H1 (cell line): ENCODE results near the gene KIDINS220. TPM values are rescaled to one million over a fixed set of nuclear protein-coding genes. Genes with fewer than 3 reads are reported as not detected.

Source experiments
- CTCF ChIA-PET: fragments of 300-600 bp; sonication (Branson Sonifier 250); formaldehyde crosslinking; loops from one replicate; lab custom pipeline; 2021; ENCODE audit not compliant: partially characterized antibody; lab: Charles Lee
- POLR2A ChIA-PET: fragments of 300-600 bp; sonication (Branson Sonifier 250); formaldehyde crosslinking; loops from one replicate; lab custom pipeline; 2021; ENCODE audit warnings: inconsistent platforms; ENCODE audit not compliant: partially characterized antibody; lab: Charles Lee
- DNase-seq, 2 experiments: peaks; one replicate each; pipeline versions ENCODE4 v3.0.0 to v3.0.0-alpha.2; 2010 to 2022; ENCODE audit warnings: low spot score in 2 of 2, low read depth in 1 of 2, mixed read lengths in 1 of 2
- FAIRE-seq: peaks from 2 replicates; lab custom pipeline; 2011; peaks lifted over from hg19 to GRCh38; lab: Jason Lieb, UNC
- H2AFZ ChIP-seq: 2 replicates; pipeline ENCODE4 v1.8.1; 2012; ENCODE audit warnings: low read length, inconsistent platforms
- H2AK5ac ChIP-seq: 2 replicates; pipeline ENCODE4 v1.6.1; 2013; ENCODE audit warnings: low read depth, low read length
- H2BK120ac ChIP-seq: replicated peaks from 2 replicates; pipeline ENCODE3; 2013; ENCODE audit warnings: low read depth, low read length, inconsistent platforms
- H2BK12ac ChIP-seq: 2 replicates; pipeline ENCODE4 v1.6.1; 2013; ENCODE audit warnings: low read depth, low read length
- H2BK15ac ChIP-seq: 2 replicates; pipeline ENCODE4 v1.6.1; 2013; ENCODE audit warnings: low read length
- H2BK20ac ChIP-seq: 2 replicates; pipeline ENCODE4 v1.6.1; 2013; ENCODE audit warnings: low read length
- H2BK5ac ChIP-seq: 2 replicates; pipeline ENCODE4 v1.6.1; 2013; ENCODE audit warnings: low read depth, low read length
- H3K14ac ChIP-seq: 2 replicates; pipeline ENCODE4 v1.6.1; 2013; ENCODE audit warnings: inconsistent platforms; ENCODE audit not compliant: insufficient read length
- H3K18ac ChIP-seq: 2 replicates; pipeline ENCODE4 v1.6.1; 2013; ENCODE audit warnings: low read length; ENCODE audit errors: extremely low read depth
- H3K23ac ChIP-seq: 2 replicates; pipeline ENCODE4 v1.6.1; 2013; ENCODE audit warnings: inconsistent platforms; ENCODE audit not compliant: insufficient read length
- H3K23me2 ChIP-seq: 2 replicates; pipeline ENCODE4 v1.6.1; 2013; ENCODE audit warnings: low read depth, low read length
- H3K27ac ChIP-seq: 2 replicates; pipeline ENCODE4 v1.6.1; 2011; ENCODE audit warnings: low read depth, low read length, inconsistent platforms
- H3K27me3 ChIP-seq, 4 experiments: replicated peaks in 1 of 4; 1 replicate in 1 of 4; 2 replicates in 3 of 4; pipeline versions ENCODE4 v1.6.1 to v1.8.1; 2011 to 2013; ENCODE audit warnings: low read length in 3 of 4, mild to moderate bottlenecking in 3 of 4, inconsistent platforms in 2 of 4, mixed read lengths in 2 of 4, moderate library complexity in 1 of 4; ENCODE audit not compliant: control insufficient read depth in 3 of 4, insufficient read depth in 3 of 4; ENCODE audit errors: extremely low read depth in 1 of 4
- H3K36me3 ChIP-seq, 4 experiments: 2 replicates each; pipeline versions ENCODE4 v1.6.1 to v1.8.1; 2011 to 2013; ENCODE audit warnings: mild to moderate bottlenecking in 4 of 4, low read length in 3 of 4, moderate library complexity in 2 of 4, control low read depth in 1 of 4, inconsistent platforms in 1 of 4; ENCODE audit not compliant: insufficient read depth in 4 of 4, control insufficient read depth in 2 of 4
- H3K4ac ChIP-seq: replicated peaks from 2 replicates; pipeline ENCODE3; 2013; ENCODE audit warnings: low read length, low read depth, mixed read lengths, inconsistent platforms; ENCODE audit not compliant: insufficient read length
- H3K4me1 ChIP-seq, 4 experiments: replicated peaks in 1 of 4; 1 replicate in 1 of 4; 2 replicates in 3 of 4; pipeline versions ENCODE4 v1.6.1 to v1.8.1; 2011 to 2013; ENCODE audit warnings: low read length in 3 of 4, inconsistent platforms in 2 of 4, mixed read lengths in 1 of 4; ENCODE audit not compliant: insufficient read depth in 4 of 4, control insufficient read depth in 3 of 4
- H3K4me2 ChIP-seq, 2 experiments: 2 replicates each; pipeline versions ENCODE4 v1.6.1 to v1.8.1; 2011 to 2013; ENCODE audit warnings: low read depth in 2 of 2, low read length in 2 of 2, control low read depth in 1 of 2, inconsistent platforms in 1 of 2, mild to moderate bottlenecking in 1 of 2; ENCODE audit not compliant: insufficient read depth in 1 of 2
- H3K4me3 ChIP-seq, 4 experiments: fragments of 200-600, 300-600 bp in 1 of 4; sonication (generic), shearing (Covaris generic), sonication (Bioruptor Twin) in 1 of 4; 2 replicates each; pipeline versions ENCODE4 v1.5.1 to v1.8.1; 2011 to 2016; ENCODE audit warnings: low read length in 4 of 4, low read depth in 3 of 4, control low read depth in 2 of 4, inconsistent platforms in 2 of 4, mild to moderate bottlenecking in 2 of 4, mixed read lengths in 1 of 4, moderate library complexity in 1 of 4; ENCODE audit not compliant: insufficient read depth in 2 of 4; ENCODE audit errors: extremely low read depth in 1 of 4
- H3K56ac ChIP-seq: replicated peaks from 2 replicates; pipeline ENCODE3; 2013; ENCODE audit warnings: low read depth, mild to moderate bottlenecking, mixed read lengths, low read length, inconsistent platforms; ENCODE audit not compliant: insufficient read length
- H3K79me1 ChIP-seq: 2 replicates; pipeline ENCODE4 v1.6.1; 2013; ENCODE audit warnings: low read depth, low read length, control low read depth
- H3K79me2 ChIP-seq, 2 experiments: 2 replicates each; pipeline versions ENCODE4 v1.6.1 to v1.8.1; 2012 to 2013; ENCODE audit warnings: low read length in 2 of 2, mild to moderate bottlenecking in 2 of 2, inconsistent platforms in 1 of 2; ENCODE audit not compliant: insufficient read depth in 2 of 2, control insufficient read depth in 1 of 2
- H3K9ac ChIP-seq, 4 experiments: replicated peaks in 1 of 4; 1 replicate in 1 of 4; 2 replicates in 3 of 4; pipeline versions ENCODE4 v1.6.1 to v1.8.1; 2011 to 2013; ENCODE audit warnings: low read depth in 3 of 4, low read length in 3 of 4, control low read depth in 2 of 4, mild to moderate bottlenecking in 2 of 4, moderate library complexity in 2 of 4, inconsistent platforms in 1 of 4; ENCODE audit errors: extremely low read depth in 1 of 4
- H3K9me3 ChIP-seq, 2 experiments: 2 replicates each; pipeline versions ENCODE4 v1.6.1 to v1.8.1; 2012 to 2013; ENCODE audit warnings: mild to moderate bottlenecking in 2 of 2, moderate library complexity in 2 of 2, control low read depth in 1 of 2, inconsistent platforms in 1 of 2, low read depth in 1 of 2, low read length in 1 of 2, mixed read lengths in 1 of 2; ENCODE audit not compliant: insufficient read depth in 2 of 2
- H4K20me1 ChIP-seq, 2 experiments: replicated peaks in 1 of 2; 2 replicates each; pipeline versions ENCODE3 to v1.8.1; 2011 to 2013; ENCODE audit warnings: inconsistent platforms in 2 of 2, low read length in 2 of 2, mild to moderate bottlenecking in 1 of 2; ENCODE audit not compliant: insufficient read depth in 2 of 2, control insufficient read depth in 1 of 2
- H4K5ac ChIP-seq: 2 replicates; pipeline ENCODE4 v1.6.1; 2013; ENCODE audit warnings: low read length, low read depth, mixed read lengths, inconsistent platforms; ENCODE audit not compliant: insufficient read length
- H4K8ac ChIP-seq: 2 replicates; pipeline ENCODE4 v1.8.0; 2013; ENCODE audit warnings: mild to moderate bottlenecking, moderate library complexity, low read length, inconsistent platforms; ENCODE audit not compliant: insufficient read depth; ENCODE audit errors: extremely low read depth
- H4K91ac ChIP-seq: replicated peaks from 2 replicates; pipeline ENCODE3; 2013; ENCODE audit warnings: low read length, mixed read lengths, inconsistent platforms; ENCODE audit not compliant: insufficient read length
- GTF2F1 ChIP-seq: IDR thresholded peaks from 2 replicates; pipeline ENCODE4 v1.6.1; 2012; ENCODE audit warnings: low read depth, low read length, improper control_type of control experiment, borderline replicate concordance
- RAD21 ChIP-seq, 2 experiments: IDR thresholded peaks in 1 of 2; conservative IDR thresholded peaks in 1 of 2; 2 replicates each; pipeline ENCODE4 v1.6.1; 2011; ENCODE audit warnings: low read depth in 2 of 2, low read length in 2 of 2, improper control_type of control experiment in 1 of 2, inconsistent platforms in 1 of 2, mild to moderate bottlenecking in 1 of 2, moderate library complexity in 1 of 2
- WGBS, 2 experiments: shearing (Covaris generic) in 1 of 2; methylation state at CpG; one replicate each; pipeline versions ENCODE4 v1.1.6 to v1.1.7; 2013 to 2015; ENCODE audit warnings: low lambda C conversion rate in 2 of 2, mixed read lengths in 2 of 2, inconsistent platforms in 1 of 2, low coverage in 1 of 2, missing lambda C conversion rate in 1 of 2; ENCODE audit not compliant: insufficient replicate concordance in 2 of 2, insufficient coverage in 1 of 2, insufficient read length in 1 of 2; ENCODE audit errors: extremely low coverage in 1 of 2, missing lambda C conversion rate in 1 of 2; 5-methylcytosine and 5-hydroxymethylcytosine counted together
- polyA plus RNA-seq, 7 experiments: library from polyadenylated mRNA; depleted of rRNA in 3 of 7; stranded (reverse) in 5 of 7; unstranded in 2 of 7; fragments of >200 nt in 5 of 7; fragments of 200-250 nt in 2 of 7; gene quantifications; 1 replicate in 5 of 7; 2 replicates in 1 of 7; 4 replicates in 1 of 7; pipeline versions ENCODE4 v1.2.1 to v1.2.3, GENCODE V29; 2011 to 2013; ENCODE audit warnings: missing spikeins in 2 of 7, mixed read lengths in 2 of 7
- total RNA-seq: library from RNA; stranded (reverse); fragmentation: NEBNext Ultra II Directional; extraction: Animal tissue kit (Norgen Biotek cat#: 25700); gene quantifications from 2 replicates; pipeline ENCODE4 v1.2.1, GENCODE V29; 2021
- TF ChIP-seq, protein P1 (sequence below), 3 experiments: IDR thresholded peaks; 1 replicate in 2 of 3; 2 replicates in 1 of 3; pipeline versions ENCODE4 v1.5.1 to v1.6.1; 2011; ENCODE audit warnings: low read length in 3 of 3, mild to moderate bottlenecking in 3 of 3, inconsistent platforms in 2 of 3, low read depth in 1 of 3, moderate library complexity in 1 of 3; ENCODE audit not compliant: insufficient read depth in 1 of 3; ENCODE audit errors: control extremely low read depth in 1 of 3

KIDINS220 gene
- total and polyA plus RNA-seq, 2 of the 8 experiments (the other 6 are each of a cell fraction or from before 2014, with no cell fraction given): 21.2 to 27.1 TPM

DNA sequence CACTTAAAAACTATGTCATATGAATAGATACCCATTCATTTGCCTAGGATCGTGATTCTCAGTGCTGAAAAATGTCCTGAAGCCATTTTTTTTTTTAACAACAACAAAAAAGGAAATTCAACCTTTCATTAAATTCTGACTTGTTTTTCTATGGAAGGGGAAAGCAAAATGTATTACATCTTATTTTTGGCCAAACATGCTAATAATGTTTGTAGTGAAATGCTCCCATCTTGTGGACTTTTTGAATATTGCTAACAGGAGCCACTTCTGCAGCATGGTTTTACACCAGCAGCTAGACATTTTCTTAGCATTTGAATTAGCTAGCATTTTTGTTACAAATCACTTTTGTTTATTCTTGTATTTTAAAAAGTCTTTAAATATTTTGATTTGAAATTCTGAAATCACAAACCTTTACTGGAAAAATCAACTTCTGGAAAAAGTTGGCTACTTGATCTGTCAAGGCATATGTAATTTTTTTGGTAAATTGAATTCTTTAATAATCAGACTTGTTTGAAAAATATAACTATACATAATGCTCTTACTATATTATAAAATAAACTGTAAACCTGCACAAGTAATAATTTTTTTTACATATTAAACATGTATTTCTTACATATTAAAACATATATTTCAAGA is 75.8 kb downstream of the KIDINS220 start:
- Histone ChIP-seq H4K91ac (no peak overlapping the region), H3K36me3 (no peaks in the 10 kb centered on the region), H3K23ac (no peak overlapping the region), H4K5ac (no peak overlapping the region), H3K9me3 (peaks cover 0 to 1% of the 10 kb centered on the region in 2 experiments; a peak in 1 of 4 replicates), H3K79me2 (no peaks in the 10 kb centered on the region), H3K27ac (no peak overlapping the region), H4K8ac (no peak overlapping the region), H2BK20ac (no peak overlapping the region), H3K9ac (no peak overlapping the region), H2BK120ac (no peak overlapping the region), H2BK5ac (no peak overlapping the region), H3K14ac (no peak overlapping the region), H3K79me1 (no peaks in the 10 kb centered on the region), H2BK12ac (no peak overlapping the region), H2AFZ (no peak overlapping the region), H2AK5ac (no peak overlapping the region), H3K4me2 (no peak overlapping the region), H3K18ac (no peak overlapping the region), H4K20me1 (no peaks in the 10 kb centered on the region), H3K4ac (no peak overlapping the region), H3K23me2 (no peaks in the 10 kb centered on the region), H2BK15ac (no peak overlapping the region), H3K4me3 (no peak overlapping the region), H3K56ac (no peak overlapping the region), H3K4me1 (no peaks in the 10 kb centered on the region), H3K27me3 (no peaks in the 10 kb centered on the region)
- ChIA-PET CTCF (interaction anchor here (0.7 to 1.8 kb wide), 3 partner anchors 10 to 128 kb away, joined by 3 to 5 read pairs (median 3); no protein-coding TSS in a partner anchor), POLR2A (no interaction called here)
- DNase-seq (no peak), FAIRE-seq (no peak)
- WGBS, 2 experiments: 84% methylated on average over 1 of the region's 1 CpG; no CpG with 5 or more reads in 1 of the 2 experiments
- TF ChIP-seq RAD21 (IDR thresholded peaks at IDR 0.05 in 1 of 2, conservative IDR thresholded peaks at IDR 0.05 in 1 of 2; ENCODE audit: low read depth in 2 of 2, low read length in 2 of 2) (peak; percentile 69 to 73), GTF2F1 (no peak)
- TF ChIP-seq, protein P1, sequence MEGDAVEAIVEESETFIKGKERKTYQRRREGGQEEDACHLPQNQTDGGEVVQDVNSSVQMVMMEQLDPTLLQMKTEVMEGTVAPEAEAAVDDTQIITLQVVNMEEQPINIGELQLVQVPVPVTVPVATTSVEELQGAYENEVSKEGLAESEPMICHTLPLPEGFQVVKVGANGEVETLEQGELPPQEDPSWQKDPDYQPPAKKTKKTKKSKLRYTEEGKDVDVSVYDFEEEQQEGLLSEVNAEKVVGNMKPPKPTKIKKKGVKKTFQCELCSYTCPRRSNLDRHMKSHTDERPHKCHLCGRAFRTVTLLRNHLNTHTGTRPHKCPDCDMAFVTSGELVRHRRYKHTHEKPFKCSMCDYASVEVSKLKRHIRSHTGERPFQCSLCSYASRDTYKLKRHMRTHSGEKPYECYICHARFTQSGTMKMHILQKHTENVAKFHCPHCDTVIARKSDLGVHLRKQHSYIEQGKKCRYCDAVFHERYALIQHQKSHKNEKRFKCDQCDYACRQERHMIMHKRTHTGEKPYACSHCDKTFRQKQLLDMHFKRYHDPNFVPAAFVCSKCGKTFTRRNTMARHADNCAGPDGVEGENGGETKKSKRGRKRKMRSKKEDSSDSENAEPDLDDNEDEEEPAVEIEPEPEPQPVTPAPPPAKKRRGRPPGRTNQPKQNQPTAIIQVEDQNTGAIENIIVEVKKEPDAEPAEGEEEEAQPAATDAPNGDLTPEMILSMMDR (IDR thresholded peaks at IDR 0.05; ENCODE audit: control extremely low read depth in 1 of 3, insufficient read depth in 1 of 3, low read depth in 1 of 3, low read length in 3 of 3): peak in 2 of 3 experiments; percentile 32 to 48; a peak in 2 of 4 replicates
